GM06990 (cell line): ENCODE results near the gene FMN2.

ENCODE experiments used
- DNase-seq: peaks from one replicate; pipeline ENCODE4 v3.0.0-alpha.2; 2011; ENCODE audit not compliant: insufficient read length; ENCODE audit errors: extremely low read depth
- H3K27me3 ChIP-seq: replicated peaks from 2 replicates; pipeline ENCODE4 v1.6.0; 2011; ENCODE audit warnings: low read length; ENCODE audit not compliant: control insufficient read depth, insufficient read depth
- H3K36me3 ChIP-seq: 2 replicates; pipeline ENCODE4 v1.5.1; 2011; ENCODE audit warnings: low read length; ENCODE audit not compliant: control insufficient read depth, insufficient read depth
- H3K4me3 ChIP-seq: replicated peaks from 2 replicates; pipeline ENCODE4 v1.5.1; 2011; ENCODE audit warnings: low read depth, mild to moderate bottlenecking, control low read depth, low read length
- CTCF ChIP-seq: IDR thresholded peaks from 2 replicates; pipeline ENCODE4 v1.5.1; 2011; ENCODE audit warnings: low read length, control low read depth, mild to moderate bottlenecking, inconsistent platforms; ENCODE audit not compliant: insufficient read depth, poor library complexity, severe bottlenecking

FMN2 gene

GRCh38 chr1:240395336-240395735, 303.7 kb downstream of the FMN2 start:
- Histone ChIP-seq H3K27me3 (no peaks in the 10 kb centered on the region), H3K36me3 (no peaks in the 10 kb centered on the region), H3K4me3 (no peak overlapping the region)
- TF ChIP-seq CTCF: no peak
- no peak for DNase-seq

GRCh38 chr1:240399381-240399780, 307.7 kb downstream of the FMN2 start:
- TF ChIP-seq CTCF: no peak
- no peaks in the 10 kb centered on the region for H3K27me3 ChIP-seq
- H3K36me3 ChIP-seq: no peaks in the 10 kb centered on the region
- no peak overlapping the region for H3K4me3 ChIP-seq
- no peak for DNase-seq

GRCh38 chr1:240401731-240402130, 310.0 kb downstream of the FMN2 start:
- Histone ChIP-seq H3K4me3 (no peak overlapping the region), H3K27me3 (no peaks in the 10 kb centered on the region), H3K36me3 (no peaks in the 10 kb centered on the region)
- no peak for DNase-seq
- no peak for TF ChIP-seq CTCF

- H3K4me3 ChIP-seq: no peak overlapping the region
- H3K36me3 ChIP-seq: no peaks in the 10 kb centered on the region
- no peaks in the 10 kb centered on the region for H3K27me3 ChIP-seq
- no peak for DNase-seq
- TF ChIP-seq CTCF: no peak
These were observed 310.6 kb downstream of the FMN2 start for GRCh38 chr1:240402326-240402725.

GRCh38 chr1:240404286-240404685, 312.6 kb downstream of the FMN2 start:
- no peak for TF ChIP-seq CTCF
- Histone ChIP-seq H3K27me3 (no peaks in the 10 kb centered on the region), H3K36me3 (no peaks in the 10 kb centered on the region), H3K4me3 (no peak overlapping the region)
- DNase-seq: no peak

- DNase-seq: no peak
- H3K36me3 ChIP-seq: no peaks in the 10 kb centered on the region
- TF ChIP-seq CTCF: no peak
- no peaks in the 10 kb centered on the region for H3K27me3 ChIP-seq
- no peak overlapping the region for H3K4me3 ChIP-seq
These were observed 314.1 kb downstream of the FMN2 start for GRCh38 chr1:240405751-240406150.
